Thyroid gland (tissue), 4 donors: ENCODE measurements around the gene MDFI. TPM values are rescaled to one million over a fixed set of nuclear protein-coding genes. Genes with fewer than 3 reads are reported as not detected.

Source experiments
- DNase-seq, 2 donors: peaks; one replicate each; pipeline ENCODE4 v3.0.0-alpha.2; 2019
- H3K27ac ChIP-seq, 3 donors: fragments of 200-600 bp; sonication (generic); 1 replicate in 2 of 3; 2 replicates in 1 of 3; pipeline ENCODE4 v1.5.1; 2016 to 2019; ENCODE audit warnings: mild to moderate bottlenecking in 1 of 3, moderate library complexity in 1 of 3
- H3K27me3 ChIP-seq: fragments of 200-600 bp; sonication (generic); one replicate; pipeline ENCODE4 v1.5.1; 2019
- H3K36me3 ChIP-seq, 2 donors: fragments of 200-600 bp; sonication (generic); one replicate each; pipeline ENCODE4 v1.5.1; 2016 to 2019
- H3K4me1 ChIP-seq, 2 donors: fragments of 200-600 bp; sonication (generic); one replicate each; pipeline ENCODE4 v1.5.1; 2017 to 2019
- H3K4me3 ChIP-seq, 3 donors: fragments of 200-600 bp; sonication (generic); replicated peaks in 1 of 3; 1 replicate in 2 of 3; 2 replicates in 1 of 3; pipeline ENCODE4 v1.5.1; 2016; ENCODE audit warnings: mild to moderate bottlenecking in 1 of 3
- H3K9me3 ChIP-seq: fragments of 200-600 bp; sonication (generic); one replicate; pipeline ENCODE4 v1.5.1; 2017
- POLR2A ChIP-seq, 2 donors: fragments of 450-650 bp; IDR thresholded peaks; one replicate each; pipeline ENCODE4 v1.6.1; 2017; ENCODE audit warnings: antibody characterized with exemption in 2 of 2, mild to moderate bottlenecking in 2 of 2, moderate library complexity in 1 of 2
- WGBS, 2 donors: methylation state at CpG; one replicate each; pipeline ENCODE4 v1.1.5; 2017; 5-methylcytosine and 5-hydroxymethylcytosine counted together
- intact Hi-C: fragments of 100-400 bp; cut with DNase I; formaldehyde crosslinking; loops from one replicate; pipeline ENCODE4 v1.15.1; 2023
- total RNA-seq, 4 donors: library from RNA; depleted of rRNA; stranded (reverse); fragments of >200 nt; gene quantifications; one replicate each; pipeline ENCODE4 v1.2.3, GENCODE V29; 2016
- TF ChIP-seq, protein P1 (sequence below), 6 experiments: fragments of 200-600 bp in 3 of 6; fragments of 450-650 bp in 3 of 6; sonication (generic) in 3 of 6; IDR thresholded peaks; one replicate each; pipeline ENCODE4 v1.5.1; 2016 to 2019; ENCODE audit warnings: antibody characterized with exemption in 6 of 6, mild to moderate bottlenecking in 2 of 6, inconsistent platforms in 1 of 6, moderate library complexity in 1 of 6

MDFI gene
- total RNA-seq, 4 donors from 2014 or later: 2.9 to 9.3 (median 6.5) TPM

DNA sequence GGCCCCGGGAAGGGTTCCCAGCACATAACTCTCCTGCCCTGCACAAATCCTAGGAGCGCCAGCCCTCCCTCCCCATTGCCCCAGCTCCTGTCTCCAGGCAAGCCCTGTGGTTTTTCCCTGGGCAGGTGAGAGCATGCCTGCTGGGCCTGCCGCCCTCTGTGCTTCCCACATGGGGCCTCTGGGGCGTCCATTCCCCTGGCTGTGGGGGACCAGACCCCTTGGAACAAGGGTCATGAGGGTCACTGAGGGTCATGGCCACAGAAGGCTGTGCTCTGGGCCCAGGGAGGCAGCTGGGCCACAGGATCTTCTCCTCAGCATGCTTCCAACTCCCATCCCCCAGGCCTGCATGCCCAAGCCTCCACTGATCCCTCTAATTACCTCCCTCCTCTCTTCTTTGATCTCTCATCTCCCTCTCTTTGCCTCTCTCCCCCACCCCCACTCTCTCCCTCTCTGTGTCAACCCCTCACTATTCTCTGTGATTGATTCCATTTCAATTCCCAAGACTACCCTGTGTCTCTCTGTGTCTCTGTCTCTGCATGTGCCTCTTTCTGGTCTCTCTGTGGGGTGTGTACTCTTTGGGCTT, 6.1 kb downstream of the MDFI start:
- Histone ChIP-seq H3K4me3 (no peak overlapping the region), H3K9me3 (no peaks in the 10 kb centered on the region), H3K36me3 (no peaks in the 10 kb centered on the region), H3K27ac (no peak overlapping the region), H3K27me3 (no peaks in the 10 kb centered on the region), H3K4me1 (no peaks in the 10 kb centered on the region)
- WGBS, 2 donors: 58 to 76% methylated on average over 2 to 3 of the region's 4 CpGs
- no peak for DNase-seq
- intact Hi-C loops: no loop called here
- TF ChIP-seq POLR2A (IDR thresholded peaks at IDR 0.05): no peak

DNA sequence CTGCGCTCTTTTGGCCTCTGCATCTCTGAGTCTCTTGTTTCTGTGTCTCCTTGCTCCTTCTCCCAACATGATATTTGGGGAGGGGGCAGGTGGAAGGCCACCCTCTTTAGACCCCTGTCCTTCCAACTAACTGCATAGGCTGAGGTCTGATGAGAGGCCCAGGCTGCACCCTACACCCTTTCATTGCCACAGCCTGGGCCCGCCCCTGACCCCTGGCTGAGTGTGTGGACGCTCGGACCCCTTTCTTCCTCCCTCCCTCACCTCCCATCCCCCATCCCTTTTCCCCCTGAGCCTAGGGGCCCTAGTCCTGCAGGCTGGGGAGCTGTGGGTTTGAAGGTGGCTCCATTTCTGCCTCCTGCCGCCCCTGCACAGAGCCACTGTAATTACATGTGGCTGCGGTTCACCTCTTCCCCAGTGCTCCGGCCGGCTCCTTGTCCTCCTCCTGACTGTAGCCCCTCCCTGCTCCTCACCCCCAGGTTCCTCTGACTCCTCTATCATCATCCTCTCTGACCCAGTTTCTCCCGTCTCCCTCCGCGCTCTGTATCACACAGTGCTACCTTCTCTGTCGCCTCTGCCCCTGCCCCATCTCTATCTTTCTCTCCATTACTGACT, 6.8 kb downstream of the MDFI start:
- intact Hi-C loops: no loop called here
- Histone ChIP-seq H3K9me3 (no peaks in the 10 kb centered on the region), H3K4me1 (no peaks in the 10 kb centered on the region), H3K27ac (no peak overlapping the region), H3K36me3 (no peaks in the 10 kb centered on the region), H3K27me3 (no peaks in the 10 kb centered on the region), H3K4me3 (no peak overlapping the region)
- TF ChIP-seq POLR2A (IDR thresholded peaks at IDR 0.05): no peak
- TF ChIP-seq, protein P1, sequence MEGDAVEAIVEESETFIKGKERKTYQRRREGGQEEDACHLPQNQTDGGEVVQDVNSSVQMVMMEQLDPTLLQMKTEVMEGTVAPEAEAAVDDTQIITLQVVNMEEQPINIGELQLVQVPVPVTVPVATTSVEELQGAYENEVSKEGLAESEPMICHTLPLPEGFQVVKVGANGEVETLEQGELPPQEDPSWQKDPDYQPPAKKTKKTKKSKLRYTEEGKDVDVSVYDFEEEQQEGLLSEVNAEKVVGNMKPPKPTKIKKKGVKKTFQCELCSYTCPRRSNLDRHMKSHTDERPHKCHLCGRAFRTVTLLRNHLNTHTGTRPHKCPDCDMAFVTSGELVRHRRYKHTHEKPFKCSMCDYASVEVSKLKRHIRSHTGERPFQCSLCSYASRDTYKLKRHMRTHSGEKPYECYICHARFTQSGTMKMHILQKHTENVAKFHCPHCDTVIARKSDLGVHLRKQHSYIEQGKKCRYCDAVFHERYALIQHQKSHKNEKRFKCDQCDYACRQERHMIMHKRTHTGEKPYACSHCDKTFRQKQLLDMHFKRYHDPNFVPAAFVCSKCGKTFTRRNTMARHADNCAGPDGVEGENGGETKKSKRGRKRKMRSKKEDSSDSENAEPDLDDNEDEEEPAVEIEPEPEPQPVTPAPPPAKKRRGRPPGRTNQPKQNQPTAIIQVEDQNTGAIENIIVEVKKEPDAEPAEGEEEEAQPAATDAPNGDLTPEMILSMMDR (IDR thresholded peaks at IDR 0.05): no peak
- WGBS, 2 donors: 79 to 89% methylated on average over 12 of the region's 12 CpGs
- no peak for DNase-seq

DNA sequence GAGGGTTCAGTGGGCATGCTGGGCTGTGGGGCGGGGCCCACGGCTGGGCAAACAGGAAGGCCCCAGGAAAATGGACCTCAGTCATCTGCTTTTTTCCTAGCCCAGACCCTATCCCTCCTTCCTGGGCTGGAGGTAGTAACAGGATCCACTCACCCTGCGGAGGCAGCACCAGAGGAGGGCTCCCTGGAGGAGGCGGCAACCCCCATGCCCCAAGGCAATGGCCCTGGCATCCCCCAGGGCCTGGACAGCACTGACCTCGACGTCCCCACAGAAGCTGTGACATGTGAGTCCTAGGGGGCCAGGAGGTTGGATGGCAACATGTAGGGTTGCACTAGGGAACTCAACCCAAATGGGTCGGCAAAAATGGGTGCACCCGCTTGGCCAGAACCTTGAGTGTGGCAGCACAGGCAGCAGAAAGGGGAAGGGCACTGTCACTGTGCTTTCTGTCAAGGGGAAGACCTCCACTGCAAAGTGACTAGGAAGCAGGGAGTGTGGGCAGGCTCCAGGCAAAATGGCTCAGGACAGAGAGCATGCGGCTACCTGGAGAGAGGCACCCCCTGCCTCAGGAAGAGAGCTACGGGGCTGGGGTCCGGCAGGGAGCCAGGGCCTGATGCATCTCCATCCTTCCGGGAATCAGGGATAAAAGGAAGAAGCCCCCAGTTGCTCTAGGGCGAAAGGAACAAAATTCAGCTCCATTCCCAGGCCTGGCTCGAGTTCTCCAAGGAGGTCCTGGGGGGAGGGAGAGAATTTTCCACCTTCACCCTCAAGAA, 7.9 kb downstream of the MDFI start:
- TF ChIP-seq POLR2A (IDR thresholded peaks at IDR 0.05): no peak
- TF ChIP-seq, protein P1 (IDR thresholded peaks at IDR 0.05): no peak
- intact Hi-C loops: no loop called here
- 85 to 88% methylated on average over 13 to 14 of the region's 14 CpGs for WGBS, 2 donors
- H3K4me3 ChIP-seq: no peak overlapping the region
- H3K9me3 ChIP-seq: no peaks in the 10 kb centered on the region
- no peaks in the 10 kb centered on the region for H3K27me3 ChIP-seq
- DNase-seq: no peak
- H3K4me1 ChIP-seq: no peaks in the 10 kb centered on the region
- no peak overlapping the region for H3K27ac ChIP-seq
- no peaks in the 10 kb centered on the region for H3K36me3 ChIP-seq

DNA sequence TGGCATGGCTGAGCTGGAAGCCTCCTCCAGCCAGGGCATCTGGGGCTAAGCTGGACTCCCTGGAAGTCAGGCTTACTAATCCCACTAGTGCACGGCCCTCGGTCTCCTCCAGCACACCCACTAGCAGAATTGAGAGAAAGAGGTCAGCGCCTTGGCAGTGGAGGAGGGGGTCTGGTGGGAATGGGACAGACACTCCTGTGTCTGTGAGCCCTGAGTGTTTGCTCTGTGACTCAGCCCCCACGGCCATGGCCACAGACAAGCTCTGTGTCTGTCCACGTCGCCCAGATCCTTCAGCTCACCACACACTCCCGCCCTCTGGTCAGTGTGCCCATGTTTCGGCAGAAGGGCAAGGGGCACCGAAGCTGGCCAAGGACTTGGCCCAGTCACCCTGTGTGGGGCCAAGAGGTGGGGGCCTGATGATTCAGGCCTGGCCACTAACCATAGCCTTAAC, 8.8 kb downstream of the MDFI start:
- Histone ChIP-seq H3K4me3 (no peak overlapping the region), H3K4me1 (no peaks in the 10 kb centered on the region), H3K27me3 (no peaks in the 10 kb centered on the region), H3K27ac (no peak overlapping the region), H3K36me3 (no peaks in the 10 kb centered on the region), H3K9me3 (no peaks in the 10 kb centered on the region)
- TF ChIP-seq, protein P1 (IDR thresholded peaks at IDR 0.05): no peak
- no peak for TF ChIP-seq POLR2A (IDR thresholded peaks at IDR 0.05)
- no peak for DNase-seq
- intact Hi-C loops: no loop called here
- 74 to 90% methylated on average over 9 of the region's 9 CpGs for WGBS, 2 donors

DNA sequence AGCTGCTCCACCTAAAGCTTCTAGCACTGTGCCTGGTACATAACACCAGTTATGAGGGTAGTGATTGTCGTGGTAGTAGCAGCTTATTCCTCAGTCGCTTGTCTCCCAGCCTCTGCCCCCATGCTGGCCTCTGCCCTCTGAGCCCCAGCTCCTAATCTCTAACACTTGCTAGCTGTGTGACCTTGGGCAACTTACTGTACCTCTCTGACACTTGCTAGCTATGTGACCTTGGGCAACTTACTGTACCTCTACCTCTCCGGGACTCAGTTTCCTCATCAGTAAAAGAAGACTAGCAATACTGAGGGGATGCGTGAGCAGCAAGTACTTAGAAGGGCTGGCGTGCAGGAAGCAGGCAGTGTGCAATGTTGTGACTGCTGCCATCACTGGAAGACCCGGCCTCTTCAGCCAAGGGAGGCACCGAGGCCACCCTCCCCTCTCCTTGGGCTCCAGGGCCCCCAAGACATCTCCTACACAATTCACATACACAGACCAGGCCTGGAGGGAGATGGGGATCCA, 9.9 kb downstream of the MDFI start:
- no peak for DNase-seq
- intact Hi-C loops: no loop called here
- Histone ChIP-seq H3K27me3 (no peaks in the 10 kb centered on the region), H3K27ac (no peak overlapping the region), H3K4me1 (no peaks in the 10 kb centered on the region), H3K9me3 (no peaks in the 10 kb centered on the region), H3K4me3 (no peak overlapping the region), H3K36me3 (no peaks in the 10 kb centered on the region)
- WGBS, 2 donors: 87 to 92% methylated on average over 7 of the region's 7 CpGs
- TF ChIP-seq, protein P1 (IDR thresholded peaks at IDR 0.05): no peak
- TF ChIP-seq POLR2A (IDR thresholded peaks at IDR 0.05): no peak
